Osteoblast (primary cell): ENCODE results near the gene NSF. TPM values are rescaled to one million over a fixed set of nuclear protein-coding genes. Genes with fewer than 3 reads are reported as not detected.
A peak's percentile ranks its signal among the peaks of the same experiment; 100 is the strongest.

Experiments used
- DNase-seq: peaks from one replicate; pipeline ENCODE4 v3.0.0; 2011; ENCODE audit warnings: low spot score, mixed read lengths; ENCODE audit not compliant: insufficient read length; ENCODE audit errors: missing footprints
- H2AFZ ChIP-seq: 2 replicates; pipeline ENCODE4 v1.6.0; 2011; ENCODE audit warnings: mild to moderate bottlenecking, low read length
- H3K27ac ChIP-seq: 2 replicates; pipeline ENCODE4 v1.5.1; 2011; ENCODE audit warnings: mild to moderate bottlenecking, low read depth, low read length, moderate library complexity
- H3K27me3 ChIP-seq: 2 replicates; pipeline ENCODE4 v1.6.0; 2012; ENCODE audit warnings: mild to moderate bottlenecking, control low read depth, inconsistent platforms, low read length, moderate library complexity; ENCODE audit not compliant: insufficient read depth
- H3K36me3 ChIP-seq: 2 replicates; pipeline ENCODE4 v1.5.1; 2011; ENCODE audit warnings: mild to moderate bottlenecking, low read length, control low read depth, moderate library complexity; ENCODE audit not compliant: insufficient read depth
- H3K4me1 ChIP-seq: 2 replicates; pipeline ENCODE4 v1.5.1; 2011; ENCODE audit warnings: mild to moderate bottlenecking, low read length, control low read depth, moderate library complexity; ENCODE audit not compliant: insufficient read depth
- H3K4me2 ChIP-seq: 2 replicates; pipeline ENCODE4 v1.6.0; 2011; ENCODE audit warnings: mild to moderate bottlenecking, low read length; ENCODE audit not compliant: insufficient read depth
- H3K4me3 ChIP-seq: fragments of 200-600 bp; sonication (generic); 3 replicates; pipeline ENCODE4 v1.5.1; 2012; ENCODE audit warnings: mild to moderate bottlenecking, low read length, inconsistent platforms; ENCODE audit not compliant: insufficient read depth
- H3K79me2 ChIP-seq: 2 replicates; pipeline ENCODE4 v1.6.0; 2012; ENCODE audit warnings: mild to moderate bottlenecking, low read length, control low read depth, inconsistent platforms; ENCODE audit not compliant: insufficient read depth
- H3K9me3 ChIP-seq: 2 replicates; pipeline ENCODE4 v1.5.1; 2011; ENCODE audit warnings: low read depth, low read length, control low read depth
- H4K20me1 ChIP-seq: 2 replicates; pipeline ENCODE4 v1.6.0; 2012; ENCODE audit warnings: mild to moderate bottlenecking, low read length, control low read depth; ENCODE audit not compliant: insufficient read depth
- total RNA-seq: library from RNA; depleted of rRNA; stranded (reverse); fragments of >200 nt; gene quantifications from 2 replicates; pipeline ENCODE4 v1.2.3, GENCODE V29; 2012
- TF ChIP-seq, protein P1 (sequence below): IDR thresholded peaks from 2 replicates; pipeline ENCODE4 v1.5.1; 2011; ENCODE audit warnings: mild to moderate bottlenecking, low read depth, low read length, moderate library complexity; ENCODE audit errors: extremely low read depth

The NSF gene
- total RNA-seq, 1 donor, result 72.7 TPM

DNA sequence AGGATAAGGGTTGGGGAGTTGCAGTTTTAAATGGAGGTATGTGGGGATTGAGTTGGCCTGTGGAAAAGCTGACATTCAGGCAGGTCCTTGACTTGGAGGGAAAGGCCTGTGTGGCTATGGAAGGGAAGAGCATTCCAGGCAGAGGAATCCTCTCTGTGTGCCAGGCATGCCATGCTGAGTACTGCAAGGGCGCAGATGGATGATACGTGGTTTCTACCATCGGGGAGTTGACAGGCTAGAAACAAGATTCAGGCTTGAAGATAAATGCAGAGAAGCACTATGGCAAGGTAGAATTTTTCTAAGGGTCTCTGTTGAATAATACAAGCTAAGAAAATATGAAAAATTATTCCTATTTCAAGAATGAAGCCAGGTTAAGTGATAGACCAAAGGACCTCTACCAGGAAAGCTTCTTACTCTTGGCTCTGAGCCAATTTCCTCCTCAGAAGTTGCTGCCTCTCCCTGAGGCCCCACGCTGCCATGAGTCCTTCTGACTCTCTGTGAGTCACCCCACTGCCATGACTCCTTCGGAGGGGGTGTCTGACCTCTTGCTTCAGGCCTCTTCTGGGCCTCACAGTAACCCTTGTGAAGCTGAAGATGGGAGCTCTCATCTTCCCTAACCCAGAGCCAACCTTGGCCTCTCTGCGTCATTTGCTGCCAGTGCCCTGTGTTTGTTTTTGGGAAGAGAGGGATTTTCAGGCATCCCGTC is 152.2 kb downstream of the NSF start:
- Histone ChIP-seq H4K20me1 (no peaks in the 10 kb centered on the region), H2AFZ (peak overlapping the region; percentile 27), H3K36me3 (no peaks in the 10 kb centered on the region), H3K4me2 (peak overlapping the region; percentile 3), H3K4me1 (peaks cover 20% of the 10 kb centered on the region), H3K9me3 (no peaks in the 10 kb centered on the region), H3K27me3 (no peaks in the 10 kb centered on the region), H3K4me3 (no peak overlapping the region), H3K79me2 (no peaks in the 10 kb centered on the region), H3K27ac (peak overlapping the region; percentile 75)
- DNase-seq, result peak; percentile 86
- TF ChIP-seq, protein P1, sequence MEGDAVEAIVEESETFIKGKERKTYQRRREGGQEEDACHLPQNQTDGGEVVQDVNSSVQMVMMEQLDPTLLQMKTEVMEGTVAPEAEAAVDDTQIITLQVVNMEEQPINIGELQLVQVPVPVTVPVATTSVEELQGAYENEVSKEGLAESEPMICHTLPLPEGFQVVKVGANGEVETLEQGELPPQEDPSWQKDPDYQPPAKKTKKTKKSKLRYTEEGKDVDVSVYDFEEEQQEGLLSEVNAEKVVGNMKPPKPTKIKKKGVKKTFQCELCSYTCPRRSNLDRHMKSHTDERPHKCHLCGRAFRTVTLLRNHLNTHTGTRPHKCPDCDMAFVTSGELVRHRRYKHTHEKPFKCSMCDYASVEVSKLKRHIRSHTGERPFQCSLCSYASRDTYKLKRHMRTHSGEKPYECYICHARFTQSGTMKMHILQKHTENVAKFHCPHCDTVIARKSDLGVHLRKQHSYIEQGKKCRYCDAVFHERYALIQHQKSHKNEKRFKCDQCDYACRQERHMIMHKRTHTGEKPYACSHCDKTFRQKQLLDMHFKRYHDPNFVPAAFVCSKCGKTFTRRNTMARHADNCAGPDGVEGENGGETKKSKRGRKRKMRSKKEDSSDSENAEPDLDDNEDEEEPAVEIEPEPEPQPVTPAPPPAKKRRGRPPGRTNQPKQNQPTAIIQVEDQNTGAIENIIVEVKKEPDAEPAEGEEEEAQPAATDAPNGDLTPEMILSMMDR, result no peak

DNA sequence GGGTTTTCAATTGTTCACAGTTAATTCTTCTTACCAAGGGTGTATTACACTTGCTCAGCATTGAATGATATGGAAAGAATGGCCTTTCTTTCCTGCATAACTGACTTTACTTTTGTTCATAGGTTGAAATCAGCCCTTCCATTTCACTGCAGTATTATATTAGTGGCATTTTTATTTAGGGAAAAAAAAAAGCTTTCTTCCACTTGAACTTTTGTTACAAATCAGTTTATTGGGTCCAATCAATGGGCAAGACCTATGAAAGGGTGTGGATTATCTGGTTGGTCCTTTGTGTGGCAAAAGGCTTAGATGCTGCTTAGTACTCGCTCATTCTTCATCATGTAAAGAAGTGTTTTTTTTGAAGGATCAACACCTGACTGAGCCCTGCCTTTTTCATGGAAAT is 154.0 kb downstream of the NSF start:
- no peak for DNase-seq
- no peak overlapping the region for H3K4me2 ChIP-seq
- no peaks in the 10 kb centered on the region for H3K27me3 ChIP-seq
- no peaks in the 10 kb centered on the region for H3K79me2 ChIP-seq
- H4K20me1 ChIP-seq, result no peaks in the 10 kb centered on the region
- TF ChIP-seq, protein P1, result no peak
- no peaks in the 10 kb centered on the region for H3K9me3 ChIP-seq
- no peak overlapping the region for H3K27ac ChIP-seq
- H3K4me3 ChIP-seq, result no peak overlapping the region
- H3K36me3 ChIP-seq, result no peaks in the 10 kb centered on the region
- H2AFZ ChIP-seq, result no peak overlapping the region
- peaks cover 20% of the 10 kb centered on the region for H3K4me1 ChIP-seq

DNA sequence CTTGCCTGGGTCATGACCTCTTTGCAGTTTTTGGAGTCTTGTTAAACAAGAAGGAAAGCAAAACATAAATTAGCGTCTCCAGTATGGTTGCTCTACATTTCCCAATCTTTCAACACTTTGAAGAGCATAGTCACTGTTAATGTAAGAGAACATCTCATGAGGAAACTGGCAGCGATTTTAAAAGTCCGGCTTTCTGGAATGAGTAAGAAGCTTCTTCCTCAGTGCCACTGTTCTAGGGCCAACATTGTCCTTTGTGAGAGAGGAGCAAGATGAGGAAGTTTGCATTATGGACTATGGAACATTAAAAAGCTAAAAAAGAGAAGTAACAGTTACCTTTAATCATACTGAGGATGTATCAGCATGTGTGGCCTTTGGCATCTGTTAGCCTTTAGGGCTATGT is 154.9 kb downstream of the NSF start:
- Histone ChIP-seq H3K4me2 (no peak overlapping the region), H3K36me3 (no peaks in the 10 kb centered on the region), H3K27ac (no peak overlapping the region), H3K9me3 (no peaks in the 10 kb centered on the region), H3K79me2 (no peaks in the 10 kb centered on the region), H3K4me3 (no peak overlapping the region), H2AFZ (no peak overlapping the region), H3K27me3 (no peaks in the 10 kb centered on the region), H3K4me1 (peaks cover 20% of the 10 kb centered on the region), H4K20me1 (no peaks in the 10 kb centered on the region)
- no peak for DNase-seq
- TF ChIP-seq, protein P1, result no peak

DNA sequence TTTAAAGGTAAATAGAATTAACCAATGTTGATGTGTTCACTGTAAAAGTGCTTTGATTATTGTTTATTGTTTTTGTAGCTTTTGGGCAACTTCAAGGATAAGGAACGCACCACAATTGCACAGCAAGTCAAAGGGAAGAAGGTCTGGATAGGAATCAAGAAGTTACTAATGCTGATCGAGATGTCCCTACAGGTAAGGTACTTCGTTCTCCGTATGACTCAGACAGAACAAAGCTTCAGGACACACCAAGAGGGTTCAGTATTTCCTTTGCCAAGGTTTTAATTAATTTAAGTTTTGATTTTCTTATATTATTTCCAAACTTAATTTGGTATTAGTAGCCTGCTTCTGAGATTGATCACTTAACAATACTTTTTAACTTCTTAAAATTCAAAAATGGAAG is 161.0 kb downstream of the NSF start:
- Histone ChIP-seq H3K27ac (no peak overlapping the region), H3K4me3 (no peak overlapping the region), H3K4me2 (no peak overlapping the region), H3K9me3 (no peaks in the 10 kb centered on the region), H3K27me3 (no peaks in the 10 kb centered on the region), H3K4me1 (no peaks in the 10 kb centered on the region), H3K79me2 (no peaks in the 10 kb centered on the region), H2AFZ (no peak overlapping the region), H3K36me3 (peaks cover 29% of the 10 kb centered on the region), H4K20me1 (no peaks in the 10 kb centered on the region)
- TF ChIP-seq, protein P1, result no peak
- no peak for DNase-seq
